K562 (cell line): ENCODE results near the gene MAP3K7. TPM values are rescaled to one million over a fixed set of nuclear protein-coding genes. Genes with fewer than 3 reads are reported as not detected.

Experiments used
- HMBOX1 ChIP-seq: sonication (generic); IDR thresholded peaks from 2 replicates; pipeline ENCODE4 v1.6.1; 2016
- JUND ChIP-seq, 2 experiments: IDR thresholded peaks; 2 replicates in 1 of 2; 3 replicates in 1 of 2; pipeline ENCODE4 v1.6.1; 2011; ENCODE audit warnings: borderline replicate concordance in 2 of 2, low read depth in 2 of 2, low read length in 2 of 2, improper control_type of control experiment in 1 of 2, missing biosample characterization in 1 of 2, missing genetic modification characterization in 1 of 2, missing genetic modification reagents in 1 of 2
- PHF21A ChIP-seq: fragments of 450-650 bp; IDR thresholded peaks from 2 replicates; pipeline ENCODE4 v1.6.1; 2017; ENCODE audit warnings: low read depth, borderline replicate concordance
- RERE ChIP-seq: sonication (generic); formaldehyde crosslinking; IDR thresholded peaks from 2 replicates; pipeline ENCODE4 v1.8.0; 2023; ENCODE audit warnings: missing genetic modification reagents, mild to moderate bottlenecking, borderline replicate concordance
- SMAD4 ChIP-seq: fragments of 250-450 bp; sonication (Bioruptor Pico); conservative IDR thresholded peaks from 2 replicates; pipeline ENCODE4 v1.8.0; 2021; ENCODE audit warnings: inconsistent platforms, mild to moderate bottlenecking, moderate library complexity
- TFE3 ChIP-seq: fragments of 450-650 bp; formaldehyde crosslinking; IDR thresholded peaks from 2 replicates; pipeline ENCODE4 v1.4.0; 2020; ENCODE audit warnings: mild to moderate bottlenecking, mixed read lengths
- USF2 ChIP-seq: sonication (generic); formaldehyde crosslinking; IDR thresholded peaks from 2 replicates; pipeline ENCODE4 v1.5.0; 2020; ENCODE audit warnings: missing genetic modification reagents
- polyA plus RNA-seq, 8 experiments: library from polyadenylated mRNA; depleted of rRNA in 4 of 8; stranded (reverse) in 5 of 8; unstranded in 3 of 8; fragments of >200 nt; fragmentation: Nextera tagmentation in 2 of 8; fragmentation: Illumina TruSeq in 1 of 8; extraction: Ambion mirVana in 2 of 8; extraction: Trizol in 1 of 8; gene quantifications; 2 replicates each; pipeline versions ENCODE4 v1.2.1 to v1.2.3, GENCODE V29; 2011 to 2014; ENCODE audit warnings: inconsistent platforms in 1 of 8, missing spikeins in 1 of 8
- total RNA-seq, 7 experiments: library from RNA; depleted of rRNA in 6 of 7; stranded (reverse); fragments of >200 nt in 6 of 7; fragmentation: Illumina TruSeq in 2 of 7; extraction: Trizol in 2 of 7; gene quantifications; 2 replicates each; pipeline versions ENCODE4 v1.2.1 to v1.2.3, GENCODE V29; 2011 to 2021; ENCODE audit warnings: low replicate concordance in 1 of 7

The MAP3K7 gene
- total and polyA plus RNA-seq, 9 of the 15 experiments (the other 6 are each of a cell fraction or from before 2014, with no cell fraction given) = 13.4 to 60.9 (median 34.8) TPM

- TF ChIP-seq RERE (CRISPR knock-in tag) (no peak), PHF21A (no peak), JUND (IDR thresholded peaks at IDR 0.05; ENCODE audit: borderline replicate concordance, low read depth, low read length) (no peak), JUND (tag; IDR thresholded peaks at IDR 0.05; ENCODE audit: borderline replicate concordance, low read depth, low read length) (no peak), TFE3 (CRISPR knock-in tag) (peak; percentile 40; the same call in 1 of the 2 replicates), HMBOX1 (peak; percentile 20; the same call in 1 of the 2 replicates), USF2 (CRISPR knock-in tag) (peak; percentile 43), SMAD4 (CRISPR knock-in tag) (no peak)
These were observed 115.6 kb downstream of the MAP3K7 start (continued) for GRCh38 chr6:90471263-90471662.
